Measurements from ENCODE around the gene C4A. TPM values are rescaled to one million over a fixed set of nuclear protein-coding genes. Genes with fewer than 3 reads are reported as not detected.
"Not testable (repeated sequence)": the region's sequence is repeated elsewhere in the genome, so short reads cannot be mapped to it uniquely, and the experiment has no call there.

C4A gene
- total RNA-seq, 1 experiment from 2014 or later, result 1.5 TPM

DNA sequence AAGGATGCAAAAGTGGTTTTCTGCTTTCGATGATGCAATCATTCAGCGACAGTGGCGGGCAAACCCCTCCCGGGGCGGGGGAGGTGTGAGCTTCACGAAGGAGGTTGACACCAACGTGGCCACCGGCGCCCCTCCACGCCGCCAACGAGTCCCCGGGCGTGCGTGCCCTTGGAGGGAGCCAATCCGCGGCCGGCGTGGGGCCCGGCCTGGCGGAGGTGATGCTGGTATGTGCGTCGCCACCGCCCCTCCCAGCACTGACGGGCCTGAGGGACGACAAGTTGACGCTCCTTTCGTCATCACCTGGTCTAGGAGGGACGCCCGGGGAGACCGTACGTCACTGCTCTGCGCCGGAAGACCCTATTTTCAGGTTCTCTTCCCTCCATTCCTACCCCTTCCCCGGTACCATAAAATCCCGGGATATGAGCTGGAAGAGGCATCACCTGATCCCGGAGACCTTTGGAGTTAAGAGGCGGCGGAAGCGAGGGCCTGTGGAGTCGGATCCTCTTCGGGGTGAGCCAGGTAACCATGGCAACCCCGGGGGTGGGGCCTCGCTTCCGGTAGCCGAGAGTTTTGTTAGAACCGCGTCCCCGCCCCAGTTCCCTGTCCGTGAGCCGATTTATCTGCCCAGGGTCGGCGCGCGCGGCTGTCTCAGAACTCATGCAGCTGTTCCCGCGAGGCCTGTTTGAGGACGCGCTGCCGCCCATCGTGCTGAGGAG is 9.7 kb upstream of the C4A start, which contains the start of gene DXO:
TSS of gene DXO (minus strand) at position 146 of the 716 bp plus-strand sequence. CDS start 463 bp downstream, outside the sequence.
- TF ChIP-seq, protein P1, sequence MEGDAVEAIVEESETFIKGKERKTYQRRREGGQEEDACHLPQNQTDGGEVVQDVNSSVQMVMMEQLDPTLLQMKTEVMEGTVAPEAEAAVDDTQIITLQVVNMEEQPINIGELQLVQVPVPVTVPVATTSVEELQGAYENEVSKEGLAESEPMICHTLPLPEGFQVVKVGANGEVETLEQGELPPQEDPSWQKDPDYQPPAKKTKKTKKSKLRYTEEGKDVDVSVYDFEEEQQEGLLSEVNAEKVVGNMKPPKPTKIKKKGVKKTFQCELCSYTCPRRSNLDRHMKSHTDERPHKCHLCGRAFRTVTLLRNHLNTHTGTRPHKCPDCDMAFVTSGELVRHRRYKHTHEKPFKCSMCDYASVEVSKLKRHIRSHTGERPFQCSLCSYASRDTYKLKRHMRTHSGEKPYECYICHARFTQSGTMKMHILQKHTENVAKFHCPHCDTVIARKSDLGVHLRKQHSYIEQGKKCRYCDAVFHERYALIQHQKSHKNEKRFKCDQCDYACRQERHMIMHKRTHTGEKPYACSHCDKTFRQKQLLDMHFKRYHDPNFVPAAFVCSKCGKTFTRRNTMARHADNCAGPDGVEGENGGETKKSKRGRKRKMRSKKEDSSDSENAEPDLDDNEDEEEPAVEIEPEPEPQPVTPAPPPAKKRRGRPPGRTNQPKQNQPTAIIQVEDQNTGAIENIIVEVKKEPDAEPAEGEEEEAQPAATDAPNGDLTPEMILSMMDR (IDR thresholded peaks at IDR 0.05; ENCODE audit: insufficient read depth in 1 of 2, low read depth in 1 of 2, low read length in 1 of 2, severe bottlenecking in 1 of 2, unreplicated experiment in 1 of 2), result no peak
- no peaks in the 10 kb centered on the region for H3K27me3 ChIP-seq (replicated peaks; ENCODE audit: control insufficient read depth, insufficient read depth, low read length)
- H3K4me1 ChIP-seq, result peaks cover 5% of the 10 kb centered on the region; the same call in 1 of the 2 replicates
- H3K4me3 ChIP-seq (ENCODE audit: low read depth, low read length), result peak within 1 kb of the TSS; percentile 76
- H3K9me3 ChIP-seq, result no peaks in the 10 kb centered on the region
- no TSS peak for BruUV-seq (replicated peaks)
- ChIA-PET CTCF (interaction anchor here (1.3 to 1.6 kb wide), 2 partner anchors 20 to 74 kb away, joined by 3 to 4 read pairs; no protein-coding TSS in a partner anchor), POLR2A (interaction anchor here (0.6 to 2.4 kb wide), 13 partner anchors 13 to 225 kb away, joined by 3 to 18 read pairs (median 4); partner anchors contain the start of genes CFB, HSPA1A, HSPA1B and HSPA1L)
- H3K9me3 Mint-ChIP-seq (ENCODE audit: unreplicated experiment), result no peaks in the 10 kb centered on the region
- peaks cover 68% of the 10 kb centered on the region for H3K36me3 Mint-ChIP-seq (ENCODE audit: insufficient read depth, unreplicated experiment)
- peaks cover 21% of the 10 kb centered on the region for H3K4me1 Mint-ChIP-seq (ENCODE audit: low read depth, unreplicated experiment)
- intact Hi-C loops (cut with micrococcal nuclease; ENCODE audit: unreplicated experiment), result loop anchor here (1.0 kb wide), 1 partner anchor 13 kb away; the partner anchor contains the start of gene SKIC2
- peak within 1 kb of the TSS; percentile 82 for H3K27ac Mint-ChIP-seq (ENCODE audit: unreplicated experiment)
- H3K4me3 Mint-ChIP-seq (ENCODE audit: unreplicated experiment), result peak within 1 kb of the TSS; percentile 67
- peak; percentile 97 to 98 for DNase-seq
- no peaks in the 10 kb centered on the region for H3K27me3 Mint-ChIP-seq (ENCODE audit: insufficient read depth, unreplicated experiment)
- peaks cover 1% of the 10 kb centered on the region; the same call in 1 of the 2 replicates for H3K36me3 ChIP-seq (ENCODE audit: control insufficient read depth, insufficient read depth, low read length)

GRCh38 chr6:31972709-31973350 is 9.0 kb upstream of the C4A start:
- intact Hi-C loops (cut with micrococcal nuclease; ENCODE audit: unreplicated experiment), result loop anchor here (1.0 kb wide), 1 partner anchor 14 kb away; the partner anchor contains the start of gene SKIC2
- H3K27me3 Mint-ChIP-seq (ENCODE audit: insufficient read depth, unreplicated experiment), result no peaks in the 10 kb centered on the region
- ChIA-PET CTCF (interaction anchor here (1.3 to 1.6 kb wide), 2 partner anchors 20 to 74 kb away, joined by 3 to 4 read pairs; no protein-coding TSS in a partner anchor), POLR2A (interaction anchor here (0.6 to 2.4 kb wide), 3 partner anchors 14 to 220 kb away, joined by 5 to 18 read pairs (median 10); partner anchors contain the start of genes NELFE and SKIC2)
- TF ChIP-seq, protein P1 (IDR thresholded peaks at IDR 0.05; ENCODE audit: insufficient read depth in 1 of 2, low read depth in 1 of 2, low read length in 1 of 2, severe bottlenecking in 1 of 2, unreplicated experiment in 1 of 2), result no peak
- H3K36me3 Mint-ChIP-seq (ENCODE audit: insufficient read depth, unreplicated experiment), result peaks cover 66% of the 10 kb centered on the region
- peak overlapping the region; percentile 67 for H3K4me3 Mint-ChIP-seq (ENCODE audit: unreplicated experiment)
- Histone ChIP-seq H3K27me3 (replicated peaks; ENCODE audit: control insufficient read depth, insufficient read depth, low read length) (no peaks in the 10 kb centered on the region), H3K9me3 (no peaks in the 10 kb centered on the region), H3K36me3 (ENCODE audit: control insufficient read depth, insufficient read depth, low read length) (peaks cover 1% of the 10 kb centered on the region; the same call in 1 of the 2 replicates), H3K4me3 (ENCODE audit: low read depth, low read length) (peak overlapping the region; percentile 76), H3K4me1 (peaks cover 5% of the 10 kb centered on the region; the same call in 1 of the 2 replicates)
- H3K4me1 Mint-ChIP-seq (ENCODE audit: low read depth, unreplicated experiment), result peaks cover 21% of the 10 kb centered on the region
- H3K27ac Mint-ChIP-seq (ENCODE audit: unreplicated experiment), result peak overlapping the region; percentile 82
- H3K9me3 Mint-ChIP-seq (ENCODE audit: unreplicated experiment), result no peaks in the 10 kb centered on the region
- no peak for DNase-seq
- TSS peak; percentile 58 for BruUV-seq (replicated peaks)

GRCh38 chr6:31976065-31976464 is 5.8 kb upstream of the C4A start:
- H3K4me3 Mint-ChIP-seq (ENCODE audit: unreplicated experiment); CTCF ChIA-PET; DNase-seq; H3K27me3 ChIP-seq (replicated peaks; ENCODE audit: control insufficient read depth, insufficient read depth, low read length); BruUV-seq (replicated peaks); H3K36me3 ChIP-seq (ENCODE audit: control insufficient read depth, insufficient read depth, low read length); H3K27ac Mint-ChIP-seq (ENCODE audit: unreplicated experiment); intact Hi-C loops (cut with micrococcal nuclease; ENCODE audit: unreplicated experiment); H3K9me3 Mint-ChIP-seq (ENCODE audit: unreplicated experiment); POLR2A ChIA-PET; H3K4me3 ChIP-seq (ENCODE audit: low read depth, low read length); H3K27me3 Mint-ChIP-seq (ENCODE audit: insufficient read depth, unreplicated experiment); H3K9me3 ChIP-seq; H3K4me1 ChIP-seq: not testable (repeated sequence)
- H3K4me1 Mint-ChIP-seq (ENCODE audit: low read depth, unreplicated experiment), result peaks cover 12% of the 10 kb centered on the region
- H3K36me3 Mint-ChIP-seq (ENCODE audit: insufficient read depth, unreplicated experiment), result peaks cover 40% of the 10 kb centered on the region
